Measurements from ENCODE around the gene PCDH10. TPM values are rescaled to one million over a fixed set of nuclear protein-coding genes. Genes with fewer than 3 reads are reported as not detected.

PCDH10 gene
- total and polyA plus RNA-seq, 8 donors = 0.06 to 9.4 (median 0.50) TPM; not detected in 3

GRCh38 chr4:133131829-133132460, 17.1 kb upstream of the PCDH10 start:
- DNase-seq = no peak
- no peaks in the 10 kb centered on the region for H3K36me3 ChIP-seq
- 36 to 46% (median 40%) methylated on average over 2 of the region's 2 CpGs for WGBS, 5 donors
- H3K9me3 ChIP-seq = no peaks in the 10 kb centered on the region
- H3K27ac ChIP-seq = no peak overlapping the region
- H3K27me3 ChIP-seq = no peaks in the 10 kb centered on the region
- intact Hi-C loops (cut with DNase I; ENCODE audit: low total_unique reads) = no loop called here
- H3K4me3 ChIP-seq = no peak overlapping the region
- TF ChIP-seq EP300 (IDR thresholded peaks at IDR 0.05) (no peak), CTCF (IDR thresholded peaks at IDR 0.05) (no peak), POLR2A (IDR thresholded peaks at IDR 0.05) (no peak), POLR2AphosphoS5 (IDR thresholded peaks at IDR 0.05) (no peak)
- H3K4me1 ChIP-seq = no peaks in the 10 kb centered on the region

- Histone ChIP-seq H3K9me3 (no peaks in the 10 kb centered on the region), H3K4me1 (no peaks in the 10 kb centered on the region), H3K27me3 (no peaks in the 10 kb centered on the region), H3K36me3 (no peaks in the 10 kb centered on the region), H3K4me3 (no peak overlapping the region), H3K27ac (no peak overlapping the region)
- 77 to 92% (median 89%) methylated on average over 3 of the region's 3 CpGs for WGBS, 5 donors
- TF ChIP-seq POLR2A (IDR thresholded peaks at IDR 0.05) (no peak), POLR2AphosphoS5 (IDR thresholded peaks at IDR 0.05) (no peak), CTCF (IDR thresholded peaks at IDR 0.05) (no peak), EP300 (IDR thresholded peaks at IDR 0.05) (no peak)
- intact Hi-C loops (cut with DNase I; ENCODE audit: low total_unique reads) = no loop called here
- DNase-seq = no peak
Measured at GRCh38 chr4:133136833-133137232, 12.3 kb upstream of the PCDH10 start.

DNA sequence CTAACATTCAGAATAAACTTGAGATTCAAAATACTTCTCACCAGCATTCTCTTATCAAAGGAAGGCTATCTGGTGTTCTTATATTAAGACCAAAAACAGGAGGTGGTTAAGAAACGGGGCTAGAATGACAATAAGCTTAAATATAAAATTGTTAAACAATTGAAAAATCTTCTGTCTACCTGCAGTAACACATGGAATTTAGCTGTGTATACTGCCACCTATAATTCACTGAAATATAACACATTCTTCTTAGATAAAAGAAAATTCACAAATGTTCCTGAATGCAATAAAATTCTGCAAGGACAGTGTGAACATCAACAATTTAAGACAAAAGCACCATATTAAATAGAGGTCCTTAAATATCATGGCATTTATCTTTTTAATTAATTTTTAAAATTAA, 11.5 kb upstream of the PCDH10 start:
- DNase-seq = no peak
- intact Hi-C loops (cut with DNase I; ENCODE audit: low total_unique reads) = no loop called here
- WGBS, 5 donors = 41 to 54% (median 51%) methylated on average over 1 of the region's 1 CpG
- no peak overlapping the region for H3K27ac ChIP-seq
- no peaks in the 10 kb centered on the region for H3K9me3 ChIP-seq
- no peaks in the 10 kb centered on the region for H3K36me3 ChIP-seq
- no peaks in the 10 kb centered on the region for H3K4me1 ChIP-seq
- TF ChIP-seq CTCF (IDR thresholded peaks at IDR 0.05) = no peak
- no peak for TF ChIP-seq EP300 (IDR thresholded peaks at IDR 0.05)
- TF ChIP-seq POLR2A (IDR thresholded peaks at IDR 0.05) = no peak
- TF ChIP-seq POLR2AphosphoS5 (IDR thresholded peaks at IDR 0.05) = no peak
- no peaks in the 10 kb centered on the region for H3K27me3 ChIP-seq
- no peak overlapping the region for H3K4me3 ChIP-seq

DNA sequence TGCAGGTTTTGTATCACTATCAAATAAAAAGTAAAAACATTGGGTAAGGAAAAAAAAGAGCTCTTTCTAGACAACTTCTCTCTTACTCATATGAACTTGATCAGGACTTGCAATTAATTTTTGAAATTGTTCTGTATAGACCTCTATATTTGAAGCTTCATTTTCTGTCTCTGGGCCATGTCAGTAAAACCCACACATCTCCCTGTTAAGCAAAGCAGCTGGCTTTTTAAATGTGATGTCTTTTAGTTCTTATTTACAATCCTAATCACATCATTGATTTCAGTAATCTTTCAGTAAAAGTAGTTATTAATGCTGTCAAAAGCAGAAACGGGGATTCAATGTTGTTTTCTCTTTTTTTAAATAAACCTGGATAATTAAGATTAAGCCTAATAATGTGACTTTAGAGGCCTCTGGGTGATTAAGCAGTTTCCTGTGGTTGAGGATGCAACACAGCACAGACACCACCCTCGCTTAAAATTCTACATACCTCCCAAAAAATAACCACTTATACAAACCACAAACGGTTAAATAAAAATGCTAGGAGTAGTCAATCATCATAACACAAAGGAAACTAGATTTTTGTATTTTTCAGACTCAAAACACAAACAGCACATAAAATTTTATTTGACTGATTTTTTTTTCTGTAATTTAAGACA, 5.2 kb upstream of the PCDH10 start:
- no peak overlapping the region for H3K27ac ChIP-seq
- 41 to 50% (median 43%) methylated on average over 3 of the region's 3 CpGs for whole genome bisulfite sequencing, 5 donors
- no peak for DNase-seq
- TF ChIP-seq EP300 (IDR thresholded peaks at IDR 0.05) (no peak), POLR2AphosphoS5 (IDR thresholded peaks at IDR 0.05) (no peak), POLR2A (IDR thresholded peaks at IDR 0.05) (no peak), CTCF (IDR thresholded peaks at IDR 0.05) (no peak)
- H3K27me3 ChIP-seq = peaks cover 0 to 47% (median 28%) of the 10 kb centered on the region in 3 donors
- no peak overlapping the region for H3K4me3 ChIP-seq
- intact Hi-C loops (cut with DNase I; ENCODE audit: low total_unique reads) = no loop called here
- no peaks in the 10 kb centered on the region for H3K36me3 ChIP-seq
- peaks cover 20 to 31% (median 27%) of the 10 kb centered on the region in 4 donors for H3K4me1 ChIP-seq
- no peaks in the 10 kb centered on the region for H3K9me3 ChIP-seq
